B cell (primary cell): ENCODE results near the gene VKORC1. TPM values are rescaled to one million over a fixed set of nuclear protein-coding genes. Genes with fewer than 3 reads are reported as not detected.

Source experiments
- ATAC-seq: fragments of 200-7000 bp; cut with Tn5 transposase; one replicate; pipeline ENCODE4 v1.10.0; 2021; ENCODE audit warnings: low read depth, mild to moderate bottlenecking, moderate number of reproducible peaks, moderate library complexity
- CTCF ChIA-PET: fragments of 350-600 bp; sonication (Branson Sonifier 250); formaldehyde crosslinking; loops from one replicate; lab custom pipeline; 2021; ENCODE audit warnings: antibody characterized with exemption, inconsistent platforms; lab: Charles Lee
- POLR2A ChIA-PET: fragments of 350-600 bp; sonication (Branson Sonifier 250); formaldehyde crosslinking; loops from one replicate; lab custom pipeline; 2021; ENCODE audit warnings: antibody characterized with exemption; lab: Charles Lee
- DNase-seq: peaks from one replicate; pipeline ENCODE4 v3.0.0; 2013
- H2AFZ ChIP-seq: 2 replicates; pipeline ENCODE4 v1.6.1; 2012; ENCODE audit warnings: mild to moderate bottlenecking, low read depth, low read length; ENCODE audit not compliant: insufficient read depth, poor library complexity, severe bottlenecking
- H3K27ac ChIP-seq, 2 donors: 1 replicate in 1 of 2; 2 replicates in 1 of 2; pipeline ENCODE4 v1.5.1; 2012 to 2013; ENCODE audit warnings: low read length in 2 of 2, mild to moderate bottlenecking in 2 of 2, moderate library complexity in 1 of 2
- H3K27me3 ChIP-seq, 4 experiments: fragments of 200-600 bp in 1 of 4; sonication (generic) in 1 of 4; replicated peaks in 1 of 4; 1 replicate in 2 of 4; 2 replicates in 2 of 4; pipeline versions ENCODE4 v1.6.1 to v1.7.0; 2013 to 2016; ENCODE audit warnings: low read length in 3 of 4, mild to moderate bottlenecking in 2 of 4, mixed read lengths in 1 of 4, moderate library complexity in 1 of 4; ENCODE audit not compliant: insufficient read depth in 4 of 4, control insufficient read depth in 3 of 4; ENCODE audit errors: control extremely low read depth in 1 of 4
- H3K36me3 ChIP-seq, 2 experiments: replicated peaks in 1 of 2; 1 replicate in 1 of 2; 2 replicates in 1 of 2; pipeline versions ENCODE4 v1.6.1 to v1.7.1; 2013; ENCODE audit warnings: low read length in 1 of 2; ENCODE audit not compliant: insufficient read depth in 2 of 2, control insufficient read depth in 1 of 2; ENCODE audit errors: control extremely low read depth in 1 of 2, extremely low read depth in 1 of 2
- H3K4me1 ChIP-seq, 2 donors: fragments of 200-600 bp in 1 of 2; sonication (generic) in 1 of 2; 1 replicate in 1 of 2; 2 replicates in 1 of 2; pipeline versions ENCODE4 v1.5.1 to v1.6.1; 2013 to 2017; ENCODE audit warnings: low read length in 2 of 2; ENCODE audit not compliant: control insufficient read depth in 2 of 2, insufficient read depth in 2 of 2
- H3K4me2 ChIP-seq: replicated peaks from 2 replicates; pipeline ENCODE3; 2012; ENCODE audit warnings: mild to moderate bottlenecking, low read depth, low read length; ENCODE audit not compliant: poor library complexity, severe bottlenecking
- H3K4me3 ChIP-seq, 5 experiments: fragments of 200-600 bp in 1 of 5; sonication (generic) in 1 of 5; 1 replicate in 3 of 5; 2 replicates in 2 of 5; pipeline versions ENCODE4 v1.5.1 to v1.7.0; 2011 to 2016; ENCODE audit warnings: low read length in 4 of 5, mild to moderate bottlenecking in 4 of 5, low read depth in 2 of 5, control low read depth in 1 of 5, moderate library complexity in 1 of 5; ENCODE audit not compliant: insufficient read depth in 1 of 5; ENCODE audit errors: control extremely low read depth in 1 of 5, extremely low read depth in 1 of 5
- H3K79me2 ChIP-seq: fragments of 200-600 bp; sonication (generic); one replicate; pipeline ENCODE4 v1.6.0; 2016; ENCODE audit warnings: low read length; ENCODE audit not compliant: control insufficient read depth, insufficient read depth
- H3K9ac ChIP-seq: fragments of 200-600 bp; sonication (generic); 2 replicates; pipeline ENCODE4 v1.6.1; 2017; ENCODE audit warnings: mild to moderate bottlenecking, low read length, moderate library complexity
- H3K9me3 ChIP-seq, 3 donors: one replicate each; pipeline versions ENCODE4 v1.6.1 to v1.7.1; 2013; ENCODE audit warnings: low read length in 2 of 3; ENCODE audit not compliant: control insufficient read depth in 2 of 3, insufficient read depth in 1 of 3; ENCODE audit errors: control extremely low read depth in 1 of 3
- H4K20me1 ChIP-seq: 2 replicates; pipeline ENCODE4 v1.6.0; 2012; ENCODE audit warnings: mild to moderate bottlenecking, low read length; ENCODE audit not compliant: insufficient read depth, control insufficient read depth, poor library complexity, severe bottlenecking
- H3K27ac Mint-ChIP-seq: one replicate; pipeline ENCODE4 v1.8.0; 2021; ENCODE audit warnings: mixed read lengths
- H3K27me3 Mint-ChIP-seq: one replicate; pipeline ENCODE4 v1.8.0; 2021; ENCODE audit warnings: mixed read lengths
- H3K4me1 Mint-ChIP-seq: one replicate; pipeline ENCODE4 v1.8.0; 2021; ENCODE audit warnings: mixed read lengths
- H3K4me3 Mint-ChIP-seq: one replicate; pipeline ENCODE4 v1.8.0; 2021; ENCODE audit warnings: mixed read lengths
- H3K9me3 Mint-ChIP-seq: one replicate; pipeline ENCODE4 v1.8.0; 2022; ENCODE audit warnings: mixed read lengths; ENCODE audit not compliant: insufficient read depth
- CTCF ChIP-seq: fragments of 200-600 bp; IDR thresholded peaks from one replicate; pipeline ENCODE4 v1.8.0; 2022; ENCODE audit warnings: antibody characterized with exemption, mild to moderate bottlenecking
- EZH2 ChIP-seq: IDR thresholded peaks from 2 replicates; pipeline ENCODE4 v1.6.1; 2012; ENCODE audit warnings: borderline replicate concordance, low read depth, mild to moderate bottlenecking, moderate library complexity, low read length; ENCODE audit not compliant: insufficient read depth, poor library complexity, severe bottlenecking
- WGBS: methylation state at CpG from one replicate; pipeline ENCODE4 v1.1.5; 2013; ENCODE audit warnings: missing lambda C conversion rate; ENCODE audit not compliant: insufficient coverage; 5-methylcytosine and 5-hydroxymethylcytosine counted together
- intact Hi-C: fragments of 100-400 bp; cut with micrococcal nuclease; formaldehyde crosslinking; loops from one replicate; pipeline ENCODE4 v1.10.0; 2022
- polyA plus RNA-seq: library from polyadenylated mRNA; depleted of rRNA; stranded (reverse); fragments of >200 nt; gene quantifications from 2 replicates; pipeline ENCODE4 v1.2.3, GENCODE V29; 2012
- total RNA-seq, 2 donors: library from RNA; stranded (reverse); fragments of 120-200 nt in 1 of 2; gene quantifications; 1 replicate in 1 of 2; 2 replicates in 1 of 2; pipeline versions ENCODE4 v1.2.3 to v1.2.4, GENCODE V29; 2013 to 2022

VKORC1 gene
- total and polyA plus RNA-seq, 2 donors (not counting 1 experiment from before 2014, with no cell fraction given), result 31.8 to 45.7 TPM

GRCh38 chr16:31085873-31086628, 8.5 kb downstream of the VKORC1 start:
- Histone ChIP-seq H3K4me1 (peaks cover 0 to 4% of the 10 kb centered on the region in 2 donors), H2AFZ (no peak overlapping the region), H3K9ac (no peak overlapping the region), H3K27me3 (no peaks in the 10 kb centered on the region), H3K27ac (no peak overlapping the region), H3K9me3 (no peaks in the 10 kb centered on the region), H3K4me3 (no peak overlapping the region), H3K36me3 (peaks cover 0 to 26% of the 10 kb centered on the region in 2 experiments), H3K79me2 (peaks cover 33% of the 10 kb centered on the region), H4K20me1 (peaks cover 33% of the 10 kb centered on the region), H3K4me2 (no peak overlapping the region)
- WGBS, result 94% methylated on average over 18 of the region's 18 CpGs
- ATAC-seq, result no peak
- Mint-ChIP-seq H3K27me3 (no peaks in the 10 kb centered on the region), H3K4me3 (no peak overlapping the region), H3K27ac (no peak overlapping the region), H3K9me3 (no peaks in the 10 kb centered on the region), H3K4me1 (peaks cover 3% of the 10 kb centered on the region)
- no peak for DNase-seq
- TF ChIP-seq EZH2 (no peak), CTCF (no peak)
- intact Hi-C loops, result no loop called here
- POLR2A ChIA-PET, result interaction anchor here (0.9 kb wide), 1 partner anchor 12 kb away, joined by 3 read pairs; the partner anchor contains the start of genes ZNF646 and ZNF668
- CTCF ChIA-PET, result interaction anchor here (0.5 kb wide), 1 partner anchor 59 kb away, joined by 3 read pairs; no protein-coding TSS in a partner anchor

- no peak for TF ChIP-seq CTCF
- no peak for TF ChIP-seq EZH2
- Mint-ChIP-seq H3K27me3 (no peaks in the 10 kb centered on the region), H3K9me3 (no peaks in the 10 kb centered on the region), H3K27ac (no peak overlapping the region), H3K4me3 (no peak overlapping the region), H3K4me1 (peaks cover 6% of the 10 kb centered on the region)
- 93% methylated on average over 8 of the region's 8 CpGs for WGBS
- H3K4me3 ChIP-seq, result no peak overlapping the region
- ChIA-PET CTCF (no interaction called here), POLR2A (interaction anchor here (0.9 kb wide), 1 partner anchor 11 kb away, joined by 3 read pairs; the partner anchor contains the start of genes ZNF646 and ZNF668)
- H3K36me3 ChIP-seq, result peaks cover 0 to 28% of the 10 kb centered on the region in 2 experiments
- no peak for ATAC-seq
- no peaks in the 10 kb centered on the region for H3K27me3 ChIP-seq
- intact Hi-C loops, result no loop called here
- no peak for DNase-seq
- no peaks in the 10 kb centered on the region for H3K9me3 ChIP-seq
- no peak overlapping the region for H3K9ac ChIP-seq
- peaks cover 40% of the 10 kb centered on the region for H4K20me1 ChIP-seq
- no peak overlapping the region for H2AFZ ChIP-seq
- peaks cover 0 to 4% of the 10 kb centered on the region in 2 donors for H3K4me1 ChIP-seq
- H3K4me2 ChIP-seq, result no peak overlapping the region
- H3K79me2 ChIP-seq, result peaks cover 39% of the 10 kb centered on the region
- H3K27ac ChIP-seq, result no peak overlapping the region
These were observed 9.2 kb downstream of the VKORC1 start for GRCh38 chr16:31085411-31085810.
